Stimulated activated naive CD4-positive, alpha-beta T cell (primary cell): Measurements from ENCODE around the gene SRSF3.
A peak's percentile ranks its signal among the peaks of the same experiment; 100 is the strongest.
"Not testable (repeated sequence)": the region's sequence is repeated elsewhere in the genome, so short reads cannot be mapped to it uniquely, and the experiment has no call there.

Experiments used
- DNase-seq, 6 experiments: peaks; one replicate each; lab custom pipeline; 2025; lab: John Stamatoyannopoulos, UW

The SRSF3 gene

GRCh38 chr6:36605143-36605542 lies 11.0 kb downstream of the SRSF3 start:
- no peak for DNase-seq

- no peak for DNase-seq
Observed at GRCh38 chr6:36605560-36606391, 11.6 kb downstream of the SRSF3 start.

GRCh38 chr6:36607305-36607682 lies 13.1 kb downstream of the SRSF3 start:
- not testable (repeated sequence) for DNase-seq

- DNase-seq, result no peak
Observed at GRCh38 chr6:36607683-36608386, 13.7 kb downstream of the SRSF3 start.

DNA sequence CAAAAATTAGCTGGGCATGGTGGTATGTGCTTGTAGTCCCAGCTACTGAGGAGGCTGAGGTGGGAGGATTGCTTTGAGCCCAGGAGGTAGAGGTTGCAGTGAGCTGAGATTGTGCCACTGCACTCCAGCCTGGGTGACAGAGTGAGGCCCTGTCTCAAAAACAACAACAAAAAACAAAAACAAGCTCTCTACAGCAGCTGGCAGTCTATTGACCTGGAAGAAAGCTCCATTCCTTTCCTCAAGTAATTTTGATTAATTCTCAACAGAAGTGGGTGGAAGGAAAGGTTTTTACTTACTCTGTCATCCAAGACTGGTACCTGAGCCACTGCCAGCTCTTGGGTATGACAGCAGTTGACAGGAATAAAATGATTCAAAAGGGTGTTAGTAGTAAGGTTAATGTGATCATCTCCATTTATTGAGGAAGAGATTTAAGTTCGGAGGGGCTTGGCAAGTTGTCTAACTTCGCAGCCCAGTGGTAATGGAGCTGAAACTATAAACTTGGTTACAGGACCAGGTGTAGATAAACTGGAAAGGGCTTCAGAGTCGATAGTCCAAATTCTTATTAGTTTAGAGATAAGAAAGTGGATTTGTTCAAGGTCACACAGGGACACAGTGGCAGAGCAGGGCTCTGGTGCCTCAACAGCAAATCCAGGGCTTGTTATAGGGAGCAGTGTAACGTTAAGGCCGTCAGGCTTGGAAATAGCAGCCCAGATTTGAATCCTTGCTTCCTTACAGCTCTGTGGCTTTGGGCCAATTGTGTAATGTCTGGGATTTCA lies 14.8 kb downstream of the SRSF3 start:
- no peak for DNase-seq

- DNase-seq, result no peak
Observed at GRCh38 chr6:36609582-36609981, 15.4 kb downstream of the SRSF3 start.

GRCh38 chr6:36610041-36610955 lies 16.1 kb downstream of the SRSF3 start:
- DNase-seq, result no peak

GRCh38 chr6:36610956-36611336 lies 16.8 kb downstream of the SRSF3 start:
- DNase-seq, result no peak

DNA sequence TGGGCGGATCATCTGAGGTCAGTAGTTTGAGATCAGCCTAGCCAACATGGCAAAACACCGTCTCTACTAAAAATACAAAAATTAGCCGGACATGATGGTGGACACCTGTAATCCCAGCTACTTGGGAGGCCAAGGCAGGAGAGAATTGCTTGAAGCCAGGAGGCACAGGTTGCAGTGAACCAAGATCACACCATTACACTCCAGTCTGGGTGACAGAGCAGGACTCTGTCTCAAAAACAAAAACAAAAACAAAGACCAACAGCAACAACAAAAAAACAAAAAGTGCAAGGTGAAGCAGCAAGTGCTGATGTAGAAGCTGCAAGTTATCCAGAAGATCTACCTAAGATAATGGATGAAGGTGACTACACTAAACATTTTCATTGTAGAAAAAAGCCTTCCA lies 17.5 kb downstream of the SRSF3 start:
- not testable (repeated sequence) for DNase-seq

DNA sequence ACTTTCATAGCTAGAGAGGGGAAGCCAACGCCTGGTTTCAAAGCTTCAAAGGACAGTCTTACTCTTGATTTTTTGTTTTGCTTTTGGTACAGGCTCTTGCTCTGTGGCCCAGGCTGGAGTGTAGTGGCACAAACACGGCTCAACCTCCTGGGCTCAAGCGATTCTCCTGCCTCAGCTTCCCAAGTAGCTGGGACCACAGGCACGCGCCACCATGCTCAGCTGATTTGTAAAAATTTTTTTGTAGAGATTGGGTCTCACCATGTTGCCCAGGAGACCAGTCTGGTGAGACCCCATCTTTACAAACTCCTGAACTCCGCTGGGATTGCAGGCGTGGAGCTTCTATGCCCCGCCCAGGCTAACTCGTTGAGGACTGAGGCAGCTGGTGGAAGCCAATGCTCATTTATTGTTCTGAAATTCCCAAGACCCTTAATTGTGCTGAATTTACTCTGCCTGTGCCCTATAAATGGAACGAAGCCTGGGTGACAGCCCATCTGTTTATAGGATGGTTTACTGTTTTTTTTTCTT lies 18.0 kb downstream of the SRSF3 start:
- no peak for DNase-seq

DNA sequence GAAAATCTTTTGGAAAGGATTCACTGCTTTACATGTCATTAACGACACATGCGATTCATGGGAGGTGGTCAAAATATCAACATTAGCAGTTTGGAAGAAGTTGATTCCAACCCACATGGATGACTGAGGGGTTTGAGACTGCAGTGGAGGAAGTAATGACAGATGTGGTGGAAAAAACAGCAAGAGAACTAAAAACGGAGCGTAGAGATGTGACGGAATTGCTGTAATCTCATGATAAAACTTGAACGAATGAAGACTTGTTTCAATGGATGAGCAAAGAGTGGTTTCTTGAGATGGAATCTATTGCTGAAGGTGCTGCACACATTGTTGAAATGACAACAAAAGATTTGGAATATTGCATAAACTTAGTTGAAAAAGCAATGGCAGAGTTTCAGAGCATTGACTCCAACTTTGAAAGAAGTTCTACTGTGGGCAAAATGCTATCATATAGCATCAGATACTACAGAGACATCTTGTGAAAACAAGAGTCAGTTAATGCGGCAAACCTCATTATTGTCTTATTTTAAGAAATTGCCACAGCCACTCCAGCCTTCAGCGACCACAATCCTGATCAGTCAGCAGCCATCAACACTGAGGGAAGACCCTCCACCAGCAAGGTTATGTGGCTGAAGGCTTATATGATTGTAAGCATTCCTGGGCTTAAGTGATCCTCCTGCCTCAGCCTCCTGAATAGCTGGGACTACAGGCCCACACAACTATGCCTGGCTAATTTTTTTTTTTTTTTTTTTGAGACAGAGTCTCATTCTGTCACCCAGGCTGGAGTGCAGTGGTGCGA lies 19.2 kb downstream of the SRSF3 start:
- no peak for DNase-seq

- DNase-seq, result peak; percentile 11 to 55 (median 29)
Observed at GRCh38 chr6:36615018-36615761, 21.0 kb downstream of the SRSF3 start.

DNA sequence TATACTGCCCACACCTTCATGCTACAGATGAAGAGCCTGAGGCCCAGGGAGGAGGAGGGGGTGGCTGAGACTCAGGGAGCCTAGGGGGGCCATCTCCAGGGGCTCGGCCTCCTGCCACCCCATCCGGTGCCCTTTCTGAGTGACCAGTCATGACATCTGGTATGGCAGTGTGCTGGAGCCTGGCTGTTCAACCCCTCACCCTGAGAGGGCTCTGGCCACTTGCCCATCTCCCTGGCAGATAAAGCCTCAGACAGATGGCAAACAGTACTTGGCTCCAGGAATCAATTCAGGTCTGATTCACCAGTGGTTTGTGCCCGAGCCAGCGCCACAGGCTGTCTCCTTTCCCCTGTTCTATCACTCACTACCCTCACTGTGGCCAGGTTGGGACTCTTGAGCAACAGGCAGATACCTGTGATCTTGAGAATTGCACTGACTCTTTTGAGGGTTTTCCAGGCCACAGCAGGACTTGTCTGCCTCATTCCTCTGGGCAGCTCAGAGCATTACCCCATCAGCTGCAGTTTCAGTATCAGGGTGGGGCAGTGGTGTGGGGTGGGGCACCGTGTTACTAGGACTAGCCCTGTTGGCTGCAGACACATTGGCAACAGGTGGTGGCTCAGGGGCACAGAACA lies 22.8 kb downstream of the SRSF3 start:
- DNase-seq, result no peak

DNA sequence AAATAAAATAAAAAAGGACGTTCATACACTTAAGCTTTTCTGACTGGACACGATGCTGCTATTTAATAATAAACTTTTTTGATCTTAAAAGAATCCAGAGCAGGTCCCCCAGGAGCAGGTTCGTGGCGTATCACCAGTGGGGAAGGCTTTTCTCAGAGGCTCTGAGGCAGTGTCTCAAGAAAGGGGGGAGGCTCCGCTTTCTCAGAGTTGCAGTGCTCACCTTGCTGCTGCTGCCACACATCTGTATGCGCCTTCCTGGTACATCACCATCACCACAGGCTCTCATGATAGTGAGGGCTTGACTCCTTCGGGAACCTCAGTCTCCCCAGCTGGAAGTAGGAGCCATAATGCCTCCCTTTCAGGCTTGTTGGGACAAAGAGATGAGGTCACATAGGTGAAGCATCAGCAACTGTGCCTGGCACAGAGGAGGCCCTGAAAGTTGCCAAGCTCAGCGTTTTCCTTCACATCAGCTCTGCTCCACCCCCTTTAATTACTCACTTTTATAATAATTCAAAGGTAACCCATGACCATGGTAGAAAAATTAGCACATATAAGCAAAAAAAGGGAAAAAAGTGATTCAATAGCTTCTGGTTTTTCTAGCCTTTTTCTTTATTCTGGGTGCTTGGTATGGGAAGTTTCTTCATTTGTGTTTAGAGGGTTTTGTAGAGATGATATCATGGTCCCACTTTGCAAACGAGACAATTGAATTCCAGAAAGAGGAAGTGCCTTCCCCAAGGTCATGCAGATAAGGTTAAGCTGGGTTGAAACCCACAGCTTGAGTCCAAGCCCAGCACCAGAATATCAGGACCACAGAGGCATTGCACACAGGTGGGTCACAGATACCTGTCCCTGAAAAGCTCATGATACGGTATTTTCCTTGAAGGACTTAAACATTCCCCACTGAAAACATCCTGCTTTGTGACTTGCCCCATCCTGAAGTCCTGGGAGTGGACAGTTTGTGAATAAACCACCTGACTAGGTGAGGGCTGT lies 24.5 kb downstream of the SRSF3 start:
- no peak for DNase-seq

DNA sequence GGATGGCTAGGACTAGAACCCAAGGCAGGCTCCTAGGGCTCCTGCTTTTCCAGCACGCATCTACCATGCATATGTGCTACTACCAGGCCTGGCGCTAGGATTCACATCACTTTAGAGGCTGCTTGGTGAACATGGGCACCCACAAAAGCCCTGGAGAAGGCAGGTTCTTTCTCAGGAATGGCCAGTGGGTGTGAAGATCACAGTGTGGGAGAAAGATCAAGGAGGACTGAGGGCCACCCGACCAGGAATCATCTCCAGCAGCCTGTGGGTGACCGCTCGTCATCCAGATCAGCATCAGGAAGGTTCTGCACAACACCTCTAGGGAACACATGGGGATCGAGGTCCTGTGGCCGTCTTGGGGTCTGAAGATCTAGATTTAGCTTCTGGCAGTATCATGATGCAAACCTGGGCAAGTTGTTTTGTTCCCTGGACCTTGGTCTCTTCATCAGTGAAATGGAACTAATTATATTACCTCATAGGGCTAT lies 27.3 kb downstream of the SRSF3 start:
- DNase-seq, result no peak

GRCh38 chr6:36622901-36623546 lies 28.9 kb downstream of the SRSF3 start:
- no peak for DNase-seq
